T-cell (primary cell): ENCODE data around the gene TAOK3. TPM values are rescaled to one million over a fixed set of nuclear protein-coding genes. Genes with fewer than 3 reads are reported as not detected.
A peak's percentile ranks its signal among the peaks of the same experiment; 100 is the strongest.
"Not testable (repeated sequence)": the region's sequence is repeated elsewhere in the genome, so short reads cannot be mapped to it uniquely, and the experiment has no call there.

Experiments
- ATAC-seq, 4 experiments: fragments of 200-7000 bp in 3 of 4; fragments of 150-1000 bp in 1 of 4; cut with Tn5 transposase; replicated peaks in 1 of 4; 1 replicate in 3 of 4; 2 replicates in 1 of 4; pipeline ENCODE4 v1.10.0; 2021; ENCODE audit warnings: moderate library complexity in 3 of 4, mild to moderate bottlenecking in 2 of 4, moderate number of reproducible peaks in 1 of 4
- CTCF ChIA-PET, 2 donors: fragments of 300-600 bp; sonication (Branson Sonifier 250); formaldehyde crosslinking; loops; one replicate each; lab custom pipeline; 2022; ENCODE audit warnings: antibody characterized with exemption in 2 of 2; lab: Charles Lee
- POLR2A ChIA-PET, 2 donors: fragments of 300-600 bp; sonication (Branson Sonifier 250); formaldehyde crosslinking; loops; one replicate each; lab custom pipeline; 2022; ENCODE audit warnings: antibody characterized with exemption in 2 of 2; lab: Charles Lee
- DNase-seq, 35 experiments: peaks; one replicate each; pipeline versions ENCODE4 v3.0.0 to v3.0.0-alpha.2; 2013 to 2023
- H3K27ac ChIP-seq: one replicate; pipeline ENCODE4 v1.5.1; 2013; ENCODE audit warnings: low read length
- H3K27me3 ChIP-seq, 2 experiments: replicated peaks in 1 of 2; 1 replicate in 1 of 2; 2 replicates in 1 of 2; pipeline versions ENCODE4 v1.6.1 to v1.7.0; 2013; ENCODE audit warnings: low read length in 1 of 2, mixed read lengths in 1 of 2; ENCODE audit not compliant: control insufficient read depth in 2 of 2, insufficient read depth in 2 of 2; ENCODE audit errors: extremely low read depth in 1 of 2
- H3K36me3 ChIP-seq, 2 donors: 1 replicate in 1 of 2; 2 replicates in 1 of 2; pipeline versions ENCODE4 v1.6.1 to v1.7.0; 2013; ENCODE audit warnings: low read length in 1 of 2; ENCODE audit not compliant: control insufficient read depth in 2 of 2, insufficient read depth in 1 of 2; ENCODE audit errors: extremely low read depth in 1 of 2
- H3K4me1 ChIP-seq, 2 experiments: 1 replicate in 1 of 2; 2 replicates in 1 of 2; pipeline versions ENCODE4 v1.6.1 to v1.7.0; 2013; ENCODE audit warnings: low read length in 2 of 2, mixed read lengths in 1 of 2; ENCODE audit not compliant: insufficient read depth in 2 of 2, control insufficient read depth in 1 of 2; ENCODE audit errors: extremely low read depth in 1 of 2
- H3K4me3 ChIP-seq, 2 donors: 1 replicate in 1 of 2; 2 replicates in 1 of 2; pipeline versions ENCODE4 v1.5.1 to v1.7.0; 2013; ENCODE audit warnings: mild to moderate bottlenecking in 2 of 2, low read length in 1 of 2, moderate library complexity in 1 of 2; ENCODE audit not compliant: control insufficient read depth in 1 of 2; ENCODE audit errors: extremely low read depth in 1 of 2
- H3K9me3 ChIP-seq: 2 replicates; pipeline ENCODE4 v1.7.0; 2013
- H3K27ac Mint-ChIP-seq, 2 donors: one replicate each; pipeline ENCODE4 v1.8.0; 2020 to 2021; ENCODE audit warnings: mild to moderate bottlenecking in 2 of 2, mixed read lengths in 2 of 2
- H3K27me3 Mint-ChIP-seq, 2 donors: one replicate each; pipeline ENCODE4 v1.8.0; 2021 to 2022; ENCODE audit warnings: mixed read lengths in 2 of 2
- H3K36me3 Mint-ChIP-seq: one replicate; pipeline ENCODE4 v1.8.0; 2021; ENCODE audit warnings: mixed read lengths
- H3K4me1 Mint-ChIP-seq, 3 donors: one replicate each; pipeline ENCODE4 v1.8.0; 2020 to 2022; ENCODE audit warnings: mixed read lengths in 3 of 3, mild to moderate bottlenecking in 1 of 3
- H3K4me3 Mint-ChIP-seq, 3 donors: one replicate each; pipeline ENCODE4 v1.8.0; 2020 to 2022; ENCODE audit warnings: mild to moderate bottlenecking in 3 of 3, mixed read lengths in 3 of 3, moderate library complexity in 3 of 3
- H3K9me3 Mint-ChIP-seq, 3 donors: one replicate each; pipeline ENCODE4 v1.8.0; 2020 to 2022; ENCODE audit warnings: mixed read lengths in 3 of 3
- WGBS: methylation state at CpG from one replicate; pipeline ENCODE4 v1.1.5; 2013; ENCODE audit warnings: missing lambda C conversion rate; ENCODE audit not compliant: insufficient coverage; 5-methylcytosine and 5-hydroxymethylcytosine counted together
- total RNA-seq, 35 experiments: library from RNA in 6 of 35; stranded (reverse) in 6 of 35; fragments of 120-200 nt in 1 of 35; gene quantifications; one replicate each; pipeline versions ENCODE4 v1.2.1 to v1.2.4 and lab custom pipeline; 2013 to 2026

The TAOK3 gene
- total RNA-seq, 5 donors from 2014 or later (not counting 1 experiment from before 2014, with no cell fraction given), result 58.7 to 93.6 (median 67.4) TPM

GRCh38 chr12:118137148-118137678 lies 235.5 kb downstream of the TAOK3 start:
- ATAC-seq, result no peak

GRCh38 chr12:118136559-118137003 lies 236.1 kb downstream of the TAOK3 start:
- CTCF ChIA-PET, result interaction anchor here in 1 of 2 donors (0.6 to 2.2 kb wide), 5 partner anchors 15 to 241 kb away, joined by 3 to 13 read pairs (median 4); partner anchors contain the start of genes RFC5, SUDS3 and WSB2
- H3K9me3 Mint-ChIP-seq, result no peaks in the 10 kb centered on the region
- peaks cover 23% of the 10 kb centered on the region for H3K36me3 Mint-ChIP-seq
- Histone ChIP-seq H3K36me3 (peaks cover 5 to 23% of the 10 kb centered on the region in 2 donors), H3K9me3 (no peaks in the 10 kb centered on the region), H3K4me1 (peaks cover 4 to 33% of the 10 kb centered on the region in 2 experiments), H3K27ac (peak overlapping the region; percentile 62), H3K27me3 (no peaks in the 10 kb centered on the region), H3K4me3 (peak overlapping the region; percentile 89)
- DNase-seq, result peak in 23 of 35 experiments; percentile 3 to 37 (median 10)
- POLR2A ChIA-PET, result interaction anchor here in 1 of 2 donors (1.2 kb wide), 1 partner anchor 231 kb away, joined by 4 read pairs; no protein-coding TSS in a partner anchor
- peak overlapping the region; percentile 93 to 98 (median 96) for H3K4me3 Mint-ChIP-seq
- ATAC-seq, result peak in 3 of 4 experiments; percentile 12 to 32 (median 28)
- H3K4me1 Mint-ChIP-seq, result peaks cover 19 to 38% (median 32%) of the 10 kb centered on the region in 3 donors
- H3K27me3 Mint-ChIP-seq, result no peaks in the 10 kb centered on the region
- under 1% methylated on average over 27 of the region's 29 CpGs for WGBS
- H3K27ac Mint-ChIP-seq, result peak overlapping the region; percentile 67 to 90

More at GRCh38 chr12:118137148-118137678, 235.5 kb downstream of the TAOK3 start:
- no peaks in the 10 kb centered on the region for H3K27me3 Mint-ChIP-seq
- H3K27ac ChIP-seq, result peak overlapping the region; percentile 62
- peaks cover 4 to 29% of the 10 kb centered on the region in 2 experiments for H3K4me1 ChIP-seq
- peak overlapping the region; percentile 93 to 98 (median 96) for H3K4me3 Mint-ChIP-seq
- 79% methylated on average over 6 of the region's 10 CpGs for WGBS
- POLR2A ChIA-PET, result interaction anchor here in 1 of 2 donors (1.2 kb wide), 1 partner anchor 230 kb away, joined by 4 read pairs; no protein-coding TSS in a partner anchor
- CTCF ChIA-PET, result interaction anchor here (0.5 to 1.6 kb wide), 3 partner anchors 12 to 239 kb away, joined by 3 to 6 read pairs (median 6); partner anchors contain the start of gene SUDS3 (in 1 of the 2)
- H3K9me3 ChIP-seq, result no peaks in the 10 kb centered on the region
- peaks cover 26% of the 10 kb centered on the region for H3K36me3 Mint-ChIP-seq
- peaks cover 5 to 29% of the 10 kb centered on the region in 2 donors for H3K36me3 ChIP-seq
- peak overlapping the region; percentile 67 to 90 for H3K27ac Mint-ChIP-seq
- H3K9me3 Mint-ChIP-seq, result no peaks in the 10 kb centered on the region
- peak overlapping the region; percentile 89 for H3K4me3 ChIP-seq
- peaks cover 19 to 34% (median 28%) of the 10 kb centered on the region in 3 donors for H3K4me1 Mint-ChIP-seq
- no peak for DNase-seq
- H3K27me3 ChIP-seq, result no peaks in the 10 kb centered on the region

- Mint-ChIP-seq H3K27ac (peak within 1 kb of the TSS; percentile 86 to 95), H3K27me3 (no peaks in the 10 kb centered on the region), H3K4me3 (peak within 1 kb of the TSS; percentile 93 to 98 (median 96)), H3K36me3 (peaks cover 19% of the 10 kb centered on the region), H3K4me1 (peaks cover 19 to 38% (median 32%) of the 10 kb centered on the region in 3 donors), H3K9me3 (no peaks in the 10 kb centered on the region)
- Histone ChIP-seq H3K4me3 (peak within 1 kb of the TSS; percentile 89), H3K27ac (peak within 1 kb of the TSS; percentile 62), H3K27me3 (no peaks in the 10 kb centered on the region), H3K4me1 (peaks cover 4 to 33% of the 10 kb centered on the region in 2 experiments), H3K36me3 (peaks cover 5 to 21% of the 10 kb centered on the region in 2 donors), H3K9me3 (no peaks in the 10 kb centered on the region)
- ATAC-seq (peak; percentile 99 to 100 (median 100)), DNase-seq (peak; percentile 83 to 94 (median 90))
- CTCF ChIA-PET, result interaction anchor here (0.6 to 2.2 kb wide), 9 partner anchors 15 to 242 kb away, joined by 3 to 13 read pairs (median 4); partner anchors contain the start of genes RFC5 (in 1 of the 2), SUDS3 (in 1 of the 2) and WSB2 (in 1 of the 2)
- POLR2A ChIA-PET, result interaction anchor here in 1 of 2 donors (0.6 kb wide), 1 partner anchor 119 kb away, joined by 5 read pairs; no protein-coding TSS in a partner anchor
- under 1% methylated on average over 69 of the region's 70 CpGs for WGBS
These were observed 236.7 kb downstream of the TAOK3 start, which contains the start of gene PEBP1 for GRCh38 chr12:118135788-118136558. TSS of gene PEBP1 (plus strand) at chr12:118136124. CDS start at chr12:118136210, 86 bp downstream.

- H3K27me3 Mint-ChIP-seq, DNase-seq, H3K36me3 Mint-ChIP-seq, H3K4me1 ChIP-seq, H3K4me3 Mint-ChIP-seq, H3K4me1 Mint-ChIP-seq, POLR2A ChIA-PET, H3K4me3 ChIP-seq, H3K27ac ChIP-seq, CTCF ChIA-PET, H3K36me3 ChIP-seq, H3K27ac Mint-ChIP-seq, H3K9me3 Mint-ChIP-seq, ATAC-seq, H3K9me3 ChIP-seq, H3K27me3 ChIP-seq: not testable (repeated sequence)
- WGBS, result 100% methylated on average over 1 of the region's 5 CpGs
These were observed 243.3 kb downstream of the TAOK3 start for GRCh38 chr12:118129436-118129835.

GRCh38 chr12:118127867-118128266 lies 244.8 kb downstream of the TAOK3 start:
- ChIA-PET CTCF (interaction anchor here (0.6 to 0.9 kb wide), 3 partner anchors 9 to 84 kb away, joined by 3 to 4 read pairs (median 3); no protein-coding TSS in a partner anchor), POLR2A (no interaction called here)
- Histone ChIP-seq H3K27me3 (no peaks in the 10 kb centered on the region), H3K4me1 (peaks cover 0 to 4% of the 10 kb centered on the region in 2 experiments), H3K4me3 (no peak overlapping the region), H3K36me3 (no peaks in the 10 kb centered on the region), H3K9me3 (no peaks in the 10 kb centered on the region), H3K27ac (no peak overlapping the region)
- peaks cover 0 to 4% (median 4%) of the 10 kb centered on the region in 3 donors for H3K4me1 Mint-ChIP-seq
- H3K27ac Mint-ChIP-seq, result no peak overlapping the region
- no peak for DNase-seq
- WGBS, result 100% methylated on average over 5 of the region's 5 CpGs
- no peaks in the 10 kb centered on the region for H3K27me3 Mint-ChIP-seq
- ATAC-seq, result no peak
- no peak overlapping the region for H3K4me3 Mint-ChIP-seq
- H3K36me3 Mint-ChIP-seq, result no peaks in the 10 kb centered on the region
- no peaks in the 10 kb centered on the region for H3K9me3 Mint-ChIP-seq
